GM19351 (cell line): ENCODE data around the gene TREML2.
"Not testable (repeated sequence)": the region's sequence is repeated elsewhere in the genome, so short reads cannot be mapped to it uniquely, and the experiment has no call there.

Experiments used
- ATAC-seq: cut with Tn5 transposase; IDR thresholded peaks from one replicate; pipeline ENCODE4 v1.9.1; 2021; ENCODE audit warnings: mild to moderate bottlenecking, moderate library complexity; ENCODE audit not compliant: unreplicated experiment

TREML2 gene

GRCh38 chr6:41200901-41201763 is at the start of gene TREML2:
TREML2 (minus strand) TSS chr6:41201149; CDS start chr6:41201008, 141 bp downstream.
- peak; percentile 26 for ATAC-seq

GRCh38 chr6:41247882-41248705 is 47.1 kb upstream of the TREML2 start:
- ATAC-seq = no peak

GRCh38 chr6:41247288-41247865 is 46.4 kb upstream of the TREML2 start:
- no peak for ATAC-seq

- ATAC-seq = not testable (repeated sequence)
Observed at GRCh38 chr6:41246529-41246928, 45.6 kb upstream of the TREML2 start.

GRCh38 chr6:41239467-41240159 is 38.7 kb upstream of the TREML2 start:
- no peak for ATAC-seq

GRCh38 chr6:41237128-41237527 is 36.2 kb upstream of the TREML2 start:
- ATAC-seq = no peak

GRCh38 chr6:41236276-41236675 is 35.3 kb upstream of the TREML2 start:
- no peak for ATAC-seq

- no peak for ATAC-seq
Observed at GRCh38 chr6:41232667-41233066, 31.7 kb upstream of the TREML2 start.

GRCh38 chr6:41231246-41231645 is 30.3 kb upstream of the TREML2 start:
- ATAC-seq = no peak

GRCh38 chr6:41229721-41230120 is 28.8 kb upstream of the TREML2 start:
- ATAC-seq = no peak

GRCh38 chr6:41228616-41229015 is 27.7 kb upstream of the TREML2 start:
- ATAC-seq = no peak

- no peak for ATAC-seq
Observed at GRCh38 chr6:41228096-41228495, 27.1 kb upstream of the TREML2 start, which contains the start of gene TREML4. TREML4 (plus strand) TSS chr6:41228349; CDS start chr6:41228428, 79 bp downstream.

- no peak for ATAC-seq
Observed at GRCh38 chr6:41226752-41227151, 25.8 kb upstream of the TREML2 start.

GRCh38 chr6:41224800-41225199 is 23.9 kb upstream of the TREML2 start:
- no peak for ATAC-seq

- no peak for ATAC-seq
Observed at GRCh38 chr6:41222513-41222912, 21.6 kb upstream of the TREML2 start.

- ATAC-seq = no peak
Observed at GRCh38 chr6:41222045-41222444, 21.1 kb upstream of the TREML2 start.

- ATAC-seq = no peak
Observed at GRCh38 chr6:41216616-41217015, 15.7 kb upstream of the TREML2 start.

GRCh38 chr6:41215777-41216176 is 14.8 kb upstream of the TREML2 start:
- ATAC-seq = no peak

- ATAC-seq = no peak
Observed at GRCh38 chr6:41214559-41215238, 13.8 kb upstream of the TREML2 start.
